GM12891 (cell line): ENCODE results near the gene SLC25A12.

Experiments used
- PAX5 ChIP-seq: IDR thresholded peaks from 2 replicates; pipeline ENCODE4 v1.6.1; 2011; ENCODE audit warnings: low read length, moderate library complexity, mild to moderate bottlenecking; ENCODE audit not compliant: insufficient read depth, severe bottlenecking
- POLR2A ChIP-seq: IDR thresholded peaks from 2 replicates; pipeline ENCODE4 v1.6.1; 2011; ENCODE audit warnings: low read depth, low read length, control low read depth
- POLR2AphosphoS5 ChIP-seq: IDR thresholded peaks from 2 replicates; pipeline ENCODE4 v1.6.1; 2011; ENCODE audit warnings: low read depth, low read length, control low read depth
- SPI1 ChIP-seq: IDR thresholded peaks from 2 replicates; pipeline ENCODE4 v1.6.1; 2011; ENCODE audit warnings: low read depth, low read length, control low read depth

- no peak for TF ChIP-seq POLR2AphosphoS5
- no peak for TF ChIP-seq POLR2A
- TF ChIP-seq SPI1 = no peak
- TF ChIP-seq PAX5 = no peak
Observed at GRCh38 chr2:171874517-171874916, 19.5 kb downstream of the SLC25A12 start.
